ENCODE data around the gene SEPHS2.

- no peak for TF ChIP-seq CTCF (IDR thresholded peaks at IDR 0.05)
- peak; percentile 73 for TF ChIP-seq POLR2A (IDR thresholded peaks at IDR 0.05)
These were observed 2.0 kb upstream of the SEPHS2 start for GRCh38 chr16:30447512-30448226.

Data from right lobe of liver (tissue), 4 donors.